SHP77 treated with DMSO at 0.1 percent for 48 hours (cell line): ENCODE measurements around the gene ECSIT.

Source experiments
- DNase-seq: peaks from one replicate; lab custom pipeline; 2025; lab: John Stamatoyannopoulos, UW

The ECSIT gene

DNA sequence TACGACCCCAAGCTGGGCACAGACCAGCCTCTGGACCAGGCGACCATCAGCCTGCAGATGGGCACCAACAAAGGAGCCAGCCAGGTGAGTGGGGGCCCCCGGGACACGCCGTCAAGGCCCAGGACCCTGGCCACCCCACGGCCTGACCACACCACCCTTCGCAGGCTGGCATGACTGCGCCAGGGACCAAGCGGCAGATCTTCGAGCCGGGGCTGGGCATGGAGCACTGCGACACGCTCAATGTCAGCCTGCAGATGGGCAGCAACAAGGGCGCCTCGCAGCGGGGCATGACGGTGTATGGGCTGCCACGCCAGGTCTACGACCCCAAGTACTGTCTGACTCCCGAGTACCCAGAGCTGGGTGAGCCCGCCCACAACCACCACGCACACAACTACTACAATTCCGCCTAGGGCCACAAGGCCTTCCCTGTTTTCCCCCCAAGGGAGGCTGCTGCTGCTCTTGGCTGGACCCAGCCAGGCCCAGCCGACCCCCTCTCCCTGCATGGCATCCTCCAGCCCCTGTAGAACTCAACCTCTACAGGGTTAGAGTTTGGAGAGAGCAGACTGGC is 20.5 kb upstream of the ECSIT start:
- DNase-seq, result no peak

DNA sequence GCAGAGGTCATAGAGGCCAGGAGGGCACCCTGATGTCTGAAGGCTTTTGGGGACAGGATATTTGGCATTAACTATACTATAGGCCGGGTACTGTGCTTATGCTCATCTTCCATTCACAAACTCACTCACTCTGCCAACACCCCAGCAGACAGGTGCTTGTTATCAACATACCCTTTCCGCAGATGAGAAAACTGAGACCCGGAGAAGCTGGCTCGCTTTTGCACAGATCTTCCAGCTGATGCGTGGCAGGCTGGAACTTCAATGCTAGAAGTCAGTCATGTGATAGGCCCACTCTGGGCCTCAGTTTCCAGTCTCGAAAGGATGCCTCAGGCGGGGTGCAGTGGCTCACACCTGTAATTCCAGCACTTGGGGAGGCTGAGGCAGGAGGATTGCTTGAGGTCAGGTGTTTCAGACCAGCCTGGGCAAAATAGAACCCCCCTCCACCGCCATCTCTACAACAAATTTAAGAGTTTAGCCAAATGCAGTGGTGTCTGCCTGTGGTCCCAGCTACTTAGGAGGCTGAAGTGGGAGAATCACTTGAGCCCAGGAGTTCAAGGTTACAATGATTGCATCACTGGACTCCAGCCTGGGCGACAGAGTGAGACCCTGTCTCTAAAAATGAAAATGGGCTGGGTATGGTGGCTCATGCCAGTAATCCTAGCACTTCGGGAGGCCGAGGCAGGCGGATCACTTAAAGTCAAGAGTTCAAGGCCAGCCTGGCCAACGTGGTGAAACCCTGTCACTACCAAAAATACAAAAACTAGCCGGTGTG is 19.2 kb upstream of the ECSIT start:
- no peak for DNase-seq

DNA sequence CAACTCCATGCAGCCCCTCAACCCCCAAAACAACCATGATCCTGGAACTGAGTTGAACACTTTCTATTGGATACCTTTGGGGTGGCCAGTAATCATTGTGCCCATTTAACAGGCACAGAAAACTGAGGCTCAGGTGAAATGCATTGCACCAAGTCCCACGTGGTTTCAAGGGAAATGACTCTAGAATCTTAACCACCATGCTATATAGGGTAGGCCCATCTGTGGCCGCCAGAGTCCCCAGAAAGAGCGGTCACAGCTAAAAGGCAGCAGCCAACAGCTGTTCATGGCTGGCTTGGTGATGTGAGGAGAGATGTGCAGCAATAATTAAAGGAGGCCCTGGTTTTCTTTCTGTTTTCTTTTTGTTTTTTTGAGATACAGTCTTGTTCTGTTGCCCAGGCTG is 12.3 kb upstream of the ECSIT start:
- no peak for DNase-seq

DNA sequence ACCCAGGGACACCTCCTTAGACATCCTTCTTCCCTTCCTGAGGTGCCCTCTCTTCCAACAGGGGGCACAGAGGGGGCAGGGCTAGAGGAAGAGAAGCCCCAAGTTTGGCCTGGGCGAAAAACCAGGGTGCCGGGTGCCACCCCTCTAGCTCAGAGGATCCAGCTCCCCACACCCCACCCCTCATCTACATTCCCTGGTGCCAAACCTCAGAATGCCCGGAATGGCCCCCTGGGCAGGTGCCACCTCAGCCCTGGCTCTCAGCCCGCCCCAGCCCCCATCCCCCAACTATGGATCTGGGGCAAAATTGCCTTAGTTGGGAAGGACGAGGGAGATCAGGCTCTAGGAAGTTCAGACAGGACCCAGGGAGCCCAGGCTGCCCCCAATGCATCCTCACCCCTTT is 11.7 kb upstream of the ECSIT start:
- DNase-seq, result no peak

DNA sequence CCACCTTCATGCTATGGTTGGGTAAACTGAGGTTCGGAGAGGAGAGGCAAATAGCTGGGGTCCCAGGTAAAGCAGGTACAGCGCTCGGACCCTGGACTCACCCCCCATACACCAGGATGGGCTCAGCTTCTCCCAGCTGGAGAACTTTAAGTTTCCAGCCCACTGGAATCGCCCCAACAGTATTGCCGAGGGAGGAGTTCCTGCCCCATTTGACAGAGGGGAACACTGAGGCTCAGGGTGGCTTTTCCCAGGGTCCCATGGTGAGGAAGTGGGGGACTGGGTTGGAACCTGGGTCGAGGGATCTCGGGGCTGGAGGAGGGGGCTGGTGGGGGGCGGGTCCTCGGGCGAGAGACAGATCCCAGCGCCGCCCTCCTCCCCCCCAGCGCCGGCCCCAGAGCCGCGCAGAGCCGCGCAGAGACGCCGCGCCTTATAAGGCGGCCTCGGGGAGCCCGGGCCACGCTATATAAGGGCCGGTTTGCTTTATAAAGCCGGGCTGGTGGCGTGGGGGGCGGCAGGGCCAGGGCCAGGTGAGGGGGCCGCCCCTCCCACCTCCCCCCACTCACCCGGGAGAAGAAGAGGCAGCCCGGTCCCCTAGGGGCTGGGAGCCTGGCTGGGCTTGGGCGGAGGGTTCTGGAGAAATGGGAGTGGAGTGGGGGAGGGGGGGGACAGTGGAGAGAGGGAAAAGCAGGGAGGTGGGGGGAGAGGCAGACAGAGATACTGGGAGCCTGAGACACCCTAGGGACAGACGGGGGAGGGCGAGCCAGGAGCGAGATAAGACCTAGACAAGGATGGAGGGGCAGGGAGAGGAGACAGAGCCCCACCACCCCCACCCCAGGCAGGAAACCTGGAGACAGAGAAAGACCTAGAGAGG is 10.8 kb upstream of the ECSIT start:
- no peak for DNase-seq

DNA sequence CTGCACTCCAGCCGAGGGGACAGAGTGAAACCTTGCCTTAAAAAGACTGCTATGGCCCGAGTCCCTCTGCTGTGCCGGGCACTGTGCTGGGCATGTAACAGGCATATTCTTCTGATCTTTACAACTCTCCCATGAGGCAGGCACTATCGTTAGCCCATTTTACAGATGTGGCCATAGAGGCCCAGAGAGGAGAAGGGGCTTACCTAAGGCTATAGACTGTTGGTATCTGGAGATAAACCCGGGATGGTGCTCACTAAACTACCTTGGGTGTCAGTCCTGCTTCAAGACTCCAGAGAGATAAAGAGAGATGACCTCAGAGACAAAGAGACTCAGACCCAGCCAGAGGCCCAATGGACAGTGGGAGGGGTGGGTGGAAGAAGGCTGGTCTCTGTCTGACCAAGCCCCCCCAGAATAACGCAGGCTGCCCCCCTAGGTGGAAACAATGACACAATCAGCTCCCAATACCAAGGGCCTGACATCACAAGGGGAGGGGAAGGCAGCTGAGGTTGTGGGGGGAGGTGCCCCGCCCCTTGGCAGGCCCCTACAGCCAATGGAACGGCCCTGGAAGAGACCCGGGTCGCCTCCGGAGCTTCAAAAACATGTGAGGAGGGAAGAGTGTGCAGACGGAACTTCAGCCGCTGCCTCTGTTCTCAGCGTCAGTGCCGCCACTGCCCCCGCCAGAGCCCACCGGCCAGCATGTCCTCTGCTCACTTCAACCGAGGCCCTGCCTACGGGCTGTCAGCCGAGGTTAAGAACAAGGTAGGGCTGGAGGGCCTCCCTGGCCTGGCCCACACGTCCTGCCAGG is 9.5 kb upstream of the ECSIT start, which contains the start of gene CNN1:
Gene CNN1 (plus strand): TSS at position 620 of the 805 bp plus-strand sequence. CDS start 77 bp downstream, at position 697.
- DNase-seq, result no peak

DNA sequence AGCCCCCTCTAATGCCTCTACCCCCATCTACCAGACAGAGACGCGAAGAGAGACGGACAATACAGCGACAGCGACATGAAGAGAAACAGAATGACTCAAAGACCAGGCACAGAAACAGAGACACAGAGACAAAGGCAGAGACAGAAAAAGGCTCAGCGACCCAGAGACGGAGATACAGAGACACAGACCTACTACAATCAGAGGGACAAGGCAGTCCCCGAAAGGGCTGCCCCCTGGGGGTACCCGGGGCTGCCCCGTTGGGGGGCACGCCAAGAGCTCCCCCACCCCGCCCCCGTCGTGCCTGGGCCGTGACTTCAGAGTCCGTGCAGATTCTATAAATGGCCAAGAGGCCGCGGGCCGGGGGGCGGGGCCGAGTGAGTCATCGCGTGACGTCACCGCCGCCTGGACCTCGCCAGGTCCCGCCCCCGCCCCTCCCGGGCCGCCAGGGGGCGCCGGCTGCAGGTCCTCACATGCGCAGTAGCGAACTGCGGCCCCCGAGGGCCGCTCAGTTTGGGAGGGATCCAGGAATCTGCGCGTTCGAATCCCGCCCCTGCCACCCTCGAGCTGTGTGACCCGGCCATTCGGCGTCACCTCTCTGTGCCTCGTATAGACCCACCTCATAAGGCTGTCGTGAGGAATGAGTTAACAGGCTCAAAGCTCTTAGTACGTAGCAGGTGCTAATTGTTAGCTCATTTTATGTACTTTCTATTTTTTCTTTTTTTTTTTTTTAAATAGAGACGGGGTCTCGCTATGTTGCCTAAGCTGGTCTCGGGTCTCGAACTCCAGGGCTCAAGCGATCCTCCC is 7.1 kb upstream of the ECSIT start:
- peak; percentile 19 for DNase-seq

DNA sequence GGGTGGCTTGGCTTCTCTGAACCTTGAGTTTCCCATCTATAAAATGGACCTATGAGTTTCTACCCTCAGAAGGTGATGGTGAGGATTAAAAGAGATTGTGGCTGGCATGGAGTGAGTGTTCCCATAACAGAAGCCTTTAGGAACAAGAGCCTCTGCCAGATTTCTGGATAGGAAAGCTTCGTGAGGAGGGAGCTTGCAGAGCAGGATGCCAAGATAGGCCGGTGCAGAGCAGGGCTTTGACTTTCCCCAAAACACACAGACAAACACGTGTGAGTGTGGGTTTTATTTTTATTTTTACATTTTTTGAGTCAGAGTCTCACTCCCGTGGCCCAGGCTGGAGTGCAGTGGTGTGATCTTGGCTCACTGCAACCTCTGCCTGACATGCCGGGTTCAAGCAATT is 6.0 kb upstream of the ECSIT start:
- DNase-seq, result no peak

DNA sequence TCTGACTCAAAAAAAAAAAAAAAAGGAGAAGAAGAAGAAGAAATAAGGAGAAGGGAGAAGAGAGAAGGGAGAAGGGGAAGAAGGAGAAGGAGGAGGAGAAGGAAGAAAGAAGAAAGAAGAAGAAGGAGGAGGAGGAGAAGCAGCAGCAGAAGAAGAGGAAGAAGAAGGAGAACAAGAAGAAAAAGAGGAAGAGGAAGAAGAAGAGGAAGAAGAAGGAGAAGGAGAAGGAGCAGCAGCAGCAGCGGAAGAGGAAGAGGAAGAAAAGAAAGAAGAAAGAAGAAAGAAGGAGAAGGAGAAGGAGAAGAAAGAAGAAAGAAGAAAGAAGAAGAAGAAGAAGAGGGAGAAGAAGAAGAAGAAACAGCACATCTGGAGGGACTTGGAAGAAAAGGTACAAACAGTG is 5.6 kb upstream of the ECSIT start:
- no peak for DNase-seq

DNA sequence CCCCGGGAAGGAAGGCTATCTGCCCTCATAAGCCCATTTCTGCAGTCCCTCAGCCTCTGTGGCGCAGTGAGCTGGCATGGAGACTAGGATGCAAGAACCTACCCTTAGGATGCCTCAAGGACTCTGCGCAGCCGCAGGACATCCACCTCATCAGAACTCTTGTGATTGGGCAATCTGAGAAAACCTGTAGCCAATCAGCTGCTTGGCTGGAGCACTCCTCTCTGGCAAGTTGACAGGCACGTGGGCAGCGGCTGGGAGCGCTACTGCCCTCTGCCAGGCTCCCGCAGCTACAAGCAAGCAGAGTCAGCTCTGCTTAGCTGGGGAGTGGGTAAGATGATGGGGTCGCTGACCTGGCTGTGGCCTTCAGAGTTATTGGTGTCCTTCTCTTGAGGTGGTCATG is 1.5 kb upstream of the ECSIT start:
- peak; percentile 97 for DNase-seq

DNA sequence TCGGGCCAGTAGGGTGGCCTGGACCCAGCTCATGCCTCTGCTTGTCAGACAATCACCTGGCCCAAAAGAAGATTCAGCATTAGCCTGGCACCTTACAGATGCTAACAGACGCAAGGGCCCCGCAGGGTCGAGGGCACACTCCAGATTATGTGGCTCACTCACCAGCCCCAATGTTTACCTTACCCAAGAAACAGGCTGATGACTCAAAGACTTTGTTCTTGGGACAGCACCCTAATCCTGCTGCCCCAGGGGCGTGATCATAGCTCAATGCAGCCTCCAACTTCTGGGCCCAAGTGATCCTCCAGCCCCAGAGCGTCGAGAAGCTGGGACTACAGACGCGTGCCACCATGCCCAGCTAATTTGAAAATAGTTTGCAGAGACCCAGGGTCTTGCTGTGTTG is 9.8 kb downstream of the ECSIT start:
- no peak for DNase-seq

DNA sequence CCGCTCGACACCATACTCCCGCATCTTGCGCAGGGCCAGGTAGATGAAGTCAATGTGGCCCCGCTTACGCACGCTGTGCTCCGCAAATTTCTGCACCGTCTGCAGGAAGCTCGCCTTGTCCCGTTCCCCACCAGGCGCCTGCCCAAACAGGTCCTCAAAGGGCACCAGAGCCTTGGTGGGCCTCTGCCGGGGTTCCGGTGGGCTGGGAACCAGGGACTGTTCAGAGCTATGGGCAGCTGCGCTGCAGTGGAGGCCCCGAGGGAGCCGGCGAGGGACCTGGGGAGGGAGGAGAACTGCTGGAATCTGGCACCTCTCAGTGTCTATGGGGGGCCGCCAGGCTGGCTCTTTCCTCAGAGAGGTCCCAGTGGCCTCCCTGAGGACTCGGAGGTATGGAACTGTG is 15.0 kb downstream of the ECSIT start:
- DNase-seq, result no peak

DNA sequence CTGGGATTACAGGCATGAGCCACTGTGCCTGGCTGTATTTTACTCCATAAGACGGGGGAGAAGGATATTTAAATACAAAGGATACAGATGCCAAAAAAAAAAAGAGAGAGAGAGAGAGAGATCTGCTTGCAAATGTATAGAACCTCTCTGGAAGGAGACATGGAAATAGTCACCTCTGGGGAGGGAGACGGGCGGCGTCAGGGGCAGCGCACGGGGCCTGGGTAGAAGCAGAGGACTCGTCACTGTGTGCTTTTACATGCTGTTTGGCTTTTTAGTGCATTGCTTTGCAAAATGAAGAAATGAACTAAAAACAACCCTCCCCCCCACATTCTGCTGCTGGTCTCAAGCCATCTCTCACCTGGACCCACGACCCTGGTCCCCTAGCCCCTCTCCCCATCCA is 18.5 kb downstream of the ECSIT start:
- DNase-seq, result no peak

DNA sequence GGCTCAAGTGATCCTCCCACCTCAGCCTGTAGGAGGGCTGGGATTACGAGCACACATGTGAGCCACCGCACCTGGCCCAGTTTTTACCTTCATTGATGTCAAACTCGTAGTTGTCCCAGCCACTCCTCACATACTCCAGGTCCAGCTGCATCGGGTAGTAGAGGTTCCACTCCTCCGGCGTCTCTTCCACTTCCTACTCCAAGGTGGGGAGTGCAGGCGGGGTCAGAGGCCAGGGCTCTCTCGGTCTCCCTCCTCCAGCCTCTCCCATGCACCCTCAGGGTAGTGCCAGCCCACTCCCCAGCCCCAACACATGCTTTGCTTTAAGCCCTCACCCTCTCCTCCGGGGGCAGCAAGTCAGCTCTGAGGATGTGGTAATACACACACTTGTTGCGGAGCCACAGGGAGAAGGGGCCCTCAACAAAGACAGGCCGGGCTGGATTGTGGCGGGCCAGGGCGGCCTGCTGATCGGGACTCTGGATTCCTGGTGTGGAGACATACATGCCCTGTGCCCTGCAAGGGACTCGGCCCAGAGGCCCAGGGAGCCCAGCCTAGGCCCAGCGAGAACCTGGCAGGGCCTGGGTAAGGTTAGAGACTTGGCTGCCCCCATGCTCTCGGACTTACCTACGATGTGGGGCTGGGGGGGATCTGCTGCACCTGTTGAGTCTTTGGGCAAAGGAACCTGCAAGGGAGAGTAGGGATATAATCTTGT is 21.4 kb downstream of the ECSIT start:
- no peak for DNase-seq

DNA sequence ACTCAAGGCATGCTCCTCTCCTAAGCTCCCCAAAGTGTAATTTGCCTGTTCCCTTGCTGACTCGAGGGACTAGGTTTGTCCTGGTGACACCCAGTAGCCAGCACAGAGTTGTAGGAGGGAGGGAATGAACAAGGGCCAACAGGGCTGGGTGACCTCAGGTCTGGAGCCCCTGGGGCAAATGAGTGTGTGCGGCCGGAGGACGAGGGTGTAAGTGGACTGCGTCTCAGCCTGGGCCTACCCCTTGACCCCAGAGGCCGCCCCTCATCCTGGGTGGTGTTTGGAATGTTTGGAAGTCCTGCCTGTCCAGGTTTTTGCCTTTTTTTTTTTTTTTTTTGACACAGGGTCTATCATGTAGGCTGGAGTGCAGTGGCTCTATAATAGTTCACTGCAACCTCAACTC is 22.0 kb downstream of the ECSIT start:
- DNase-seq, result no peak

DNA sequence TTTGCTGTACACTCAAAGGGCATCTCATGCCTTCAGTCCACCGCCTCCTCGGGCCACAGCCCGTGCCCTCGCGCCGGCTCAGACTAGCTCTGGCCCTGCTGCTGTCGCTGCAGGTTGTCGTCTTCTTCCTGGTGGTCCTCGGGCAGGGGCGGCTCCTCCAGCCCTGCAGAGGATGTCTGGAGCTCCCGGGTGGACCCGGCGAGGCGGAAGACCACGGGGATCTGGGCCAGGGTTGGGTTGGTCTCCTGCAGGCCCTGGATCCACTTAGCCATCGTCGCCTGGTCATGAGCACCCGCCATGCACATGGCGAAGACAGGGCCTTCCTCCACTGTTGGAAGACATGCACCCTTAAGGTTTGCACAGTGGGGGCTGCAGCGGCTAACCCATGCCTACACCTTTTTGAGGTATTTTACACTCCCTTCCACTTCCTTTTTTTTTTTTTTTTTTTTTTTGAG is 22.8 kb downstream of the ECSIT start:
- peak; percentile 85 for DNase-seq

DNA sequence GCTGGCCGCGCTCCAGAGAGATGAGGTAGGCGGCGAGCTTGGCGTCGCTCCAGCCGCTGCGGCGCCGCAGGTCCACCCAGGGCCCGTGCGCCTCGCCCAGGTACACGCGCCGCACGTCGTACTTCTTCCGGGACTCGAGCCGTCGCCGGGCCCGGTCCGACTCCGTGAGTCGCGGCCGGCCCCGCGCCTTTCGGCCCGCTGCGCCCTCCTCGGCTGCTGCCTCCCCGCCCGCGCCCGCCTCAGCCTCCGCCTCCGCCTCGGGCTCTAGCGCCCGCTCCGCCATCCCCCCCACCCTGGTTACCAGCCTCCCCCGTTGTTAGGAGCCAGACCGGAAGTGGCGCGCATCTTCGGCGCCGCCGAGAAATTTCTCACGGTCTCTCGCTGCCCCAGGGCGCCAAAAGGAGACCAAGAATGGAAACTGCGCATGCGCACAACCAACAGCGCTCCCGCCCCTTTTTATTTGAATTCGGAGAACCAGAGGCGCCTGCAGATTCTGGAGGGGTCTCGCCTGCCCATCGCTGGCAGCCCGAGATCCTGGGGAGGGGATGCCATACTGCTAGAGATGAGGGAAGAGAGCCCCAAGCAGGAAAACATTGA is 23.3 kb downstream of the ECSIT start, which contains the start of gene ZNF653:
Gene ZNF653 (minus strand): TSS at position 336 of the 597 bp plus-strand sequence. CDS start 53 bp downstream, at position 283.
- DNase-seq, result peak; percentile 85

DNA sequence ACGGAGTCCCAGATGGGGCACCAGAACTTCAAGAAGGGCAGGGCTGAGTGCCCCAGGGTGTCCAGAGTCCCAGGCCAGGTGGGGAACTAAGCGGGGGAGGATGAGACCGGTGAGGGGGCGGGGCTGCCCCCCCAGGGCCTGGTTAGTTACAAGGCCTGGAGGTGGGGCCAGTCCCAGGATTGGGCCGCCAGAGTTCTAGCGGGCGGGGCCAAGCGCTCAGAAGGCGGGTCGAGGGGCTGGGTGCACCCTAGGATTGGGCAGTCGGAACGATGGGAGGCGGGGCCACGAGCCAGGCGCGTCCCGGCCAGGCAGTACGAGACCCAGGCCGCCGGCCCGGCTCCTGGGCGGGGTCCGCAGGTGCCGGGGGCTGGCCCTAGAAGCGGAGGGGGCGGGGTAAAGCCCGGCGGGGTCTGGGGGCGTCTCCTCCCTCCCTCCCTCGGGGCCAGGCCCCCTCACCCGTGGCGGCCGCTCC is 23.9 kb downstream of the ECSIT start:
- DNase-seq, result peak; percentile 79

DNA sequence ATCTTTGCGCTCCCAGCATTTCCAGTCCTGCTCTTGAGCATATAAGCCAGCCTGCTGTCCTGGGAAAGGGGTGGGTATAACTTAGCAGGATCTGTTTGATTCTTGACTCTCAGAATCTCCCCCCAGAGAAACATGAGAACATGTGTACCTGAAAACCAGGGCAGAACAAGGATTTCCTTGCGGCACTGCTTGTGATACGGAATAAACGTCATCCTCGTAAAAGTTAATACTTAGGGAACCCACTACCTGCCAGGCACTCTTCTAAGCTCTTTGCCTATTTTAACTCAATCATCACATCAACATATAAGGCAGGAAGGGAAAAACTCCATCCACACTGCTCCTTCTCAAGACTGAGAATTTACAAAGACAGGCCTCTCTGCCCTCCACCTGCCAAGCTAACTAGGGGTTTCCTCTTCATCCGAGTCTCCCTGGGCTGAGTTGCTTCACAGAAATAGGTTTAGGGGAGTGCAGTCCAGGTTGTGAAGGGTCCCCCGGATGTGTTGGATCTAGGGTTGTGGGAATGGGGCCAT is 24.4 kb downstream of the ECSIT start:
- DNase-seq, result no peak
